Hindlimb muscle (tissue), 1 donor: Measurements from ENCODE around the gene FCRL3. TPM values are rescaled to one million over a fixed set of nuclear protein-coding genes. Genes with fewer than 3 reads are reported as not detected.

Experiments used
- DNase-seq: peaks from one replicate; pipeline ENCODE4 v3.0.0-alpha.2; 2013
- polyA plus RNA-seq: library from polyadenylated mRNA; unstranded; fragments of 120-200 nt; gene quantifications from one replicate; pipeline ENCODE4 v1.2.1, GENCODE V29; 2013; ENCODE audit not compliant: insufficient read length

The FCRL3 gene
- polyA plus RNA-seq, 1 donor = not detected

DNA sequence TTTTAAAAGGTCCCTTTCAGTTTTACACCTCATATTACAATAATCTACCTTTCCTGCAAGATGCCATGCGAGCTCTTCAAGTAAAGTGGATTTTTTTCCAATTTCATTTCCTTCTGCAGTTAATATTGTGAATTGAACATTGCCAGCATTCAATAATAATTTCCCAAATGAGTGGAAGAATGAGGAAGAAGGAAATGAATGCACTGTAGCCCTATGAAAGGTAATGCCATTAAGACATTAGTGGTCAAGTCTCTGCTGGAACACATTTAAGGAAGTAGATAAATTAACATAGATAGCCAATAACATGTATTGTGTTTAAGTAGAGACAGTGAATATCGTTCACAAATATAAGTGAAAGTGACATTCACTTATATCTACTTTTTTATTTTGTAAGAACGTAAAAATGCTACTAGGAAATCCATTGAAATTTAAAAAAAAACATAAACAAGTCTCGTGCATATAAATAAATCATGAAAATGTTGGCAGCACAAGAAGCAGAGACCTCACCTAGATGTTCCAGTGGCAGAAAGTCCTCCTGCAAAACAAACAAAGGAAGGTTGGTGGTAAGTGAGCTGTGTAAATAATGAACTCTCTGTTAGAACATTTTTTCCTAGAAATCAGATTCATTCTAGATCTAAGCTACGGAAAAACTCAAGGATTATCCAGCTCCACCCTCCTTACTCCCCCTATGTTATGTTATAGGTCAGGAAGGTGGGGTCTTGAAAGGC is 17.7 kb downstream of the FCRL3 start:
- no peak for DNase-seq

DNA sequence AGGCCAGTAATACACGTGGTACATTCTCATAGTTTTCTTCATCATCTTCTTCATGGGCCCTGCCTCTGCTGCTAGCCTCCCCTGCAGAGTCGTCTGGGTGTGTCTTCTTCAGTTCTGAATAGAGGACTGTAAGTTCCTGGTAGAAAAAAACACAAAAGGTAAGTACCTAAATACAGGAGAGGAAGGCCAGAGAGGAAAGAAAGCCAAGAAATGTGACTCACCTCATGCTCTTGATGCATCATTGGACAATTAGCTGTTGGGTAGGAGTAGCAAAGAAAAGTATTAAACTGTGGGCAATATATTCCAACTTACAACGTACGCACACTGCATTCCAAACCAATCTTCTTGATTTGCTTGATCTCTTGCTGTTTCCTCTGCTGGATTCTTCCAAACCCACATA is 21.8 kb downstream of the FCRL3 start:
- DNase-seq = no peak

DNA sequence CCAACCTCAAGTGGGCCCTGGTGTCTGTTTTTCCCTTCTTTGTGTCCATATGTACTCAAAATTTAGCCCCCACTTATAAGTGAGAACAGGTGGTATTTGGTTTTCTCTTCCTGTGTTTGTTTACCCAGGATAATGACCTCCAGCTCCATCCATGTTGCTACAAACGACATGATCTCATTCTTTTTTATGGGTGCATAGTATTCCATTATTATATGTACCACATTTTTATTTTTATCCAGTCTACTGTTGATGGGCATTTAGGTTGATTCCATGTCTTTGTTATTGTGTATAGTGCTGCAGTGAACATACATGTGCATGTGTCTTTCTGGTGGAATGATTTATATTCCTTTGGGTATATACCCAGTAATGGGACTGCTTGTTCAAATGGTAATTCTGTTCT is 27.6 kb downstream of the FCRL3 start:
- DNase-seq = no peak

DNA sequence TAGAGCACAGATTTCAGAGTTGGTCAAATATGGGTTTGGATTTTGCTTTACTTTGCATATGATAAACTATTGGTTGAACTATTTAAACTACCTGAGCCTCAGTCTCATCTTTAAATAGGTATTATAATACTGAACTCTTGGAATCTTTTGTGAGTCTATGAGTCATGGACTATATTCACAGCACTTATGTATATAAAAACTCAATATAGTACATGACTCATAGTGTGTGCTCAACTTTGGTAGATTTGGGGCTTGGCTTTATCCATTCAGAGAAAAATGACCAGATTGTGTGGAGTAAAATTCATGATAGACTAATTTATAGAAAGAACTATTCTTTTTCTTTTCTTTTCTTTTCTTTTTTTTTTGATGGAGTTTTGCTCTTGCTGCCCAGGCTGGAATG is 28.7 kb downstream of the FCRL3 start:
- DNase-seq = no peak

DNA sequence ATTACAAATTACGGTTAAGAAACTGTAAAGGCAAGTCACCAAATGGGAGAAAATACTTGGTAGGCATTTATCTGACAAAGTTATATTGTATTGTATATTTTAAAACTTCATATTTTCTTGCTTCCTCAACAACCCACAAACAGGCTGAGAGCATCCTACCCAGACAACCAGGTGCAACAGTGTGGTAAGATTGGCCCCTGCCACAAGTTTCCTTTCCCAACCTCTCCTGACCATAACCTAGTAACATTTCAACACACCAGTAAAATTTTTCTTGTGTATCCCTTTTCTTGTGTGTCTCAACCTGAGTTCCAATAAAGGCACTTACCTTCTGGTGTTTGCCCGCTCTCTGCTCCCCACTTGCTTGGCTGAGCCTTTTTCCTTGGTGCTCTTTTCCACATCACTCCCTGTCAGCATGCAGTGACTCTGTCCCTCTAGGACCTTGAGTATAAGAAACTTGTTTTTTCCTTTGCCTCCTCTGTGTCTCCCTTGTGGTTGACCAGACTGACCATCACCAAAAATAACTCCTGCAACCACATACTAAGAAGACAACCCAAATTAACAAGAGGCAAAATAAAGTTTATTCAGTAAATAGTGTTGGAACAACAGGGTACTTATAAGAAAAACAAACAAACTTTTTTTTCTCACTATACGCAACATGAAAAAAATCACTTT is 40.9 kb downstream of the FCRL3 start:
- DNase-seq = no peak

DNA sequence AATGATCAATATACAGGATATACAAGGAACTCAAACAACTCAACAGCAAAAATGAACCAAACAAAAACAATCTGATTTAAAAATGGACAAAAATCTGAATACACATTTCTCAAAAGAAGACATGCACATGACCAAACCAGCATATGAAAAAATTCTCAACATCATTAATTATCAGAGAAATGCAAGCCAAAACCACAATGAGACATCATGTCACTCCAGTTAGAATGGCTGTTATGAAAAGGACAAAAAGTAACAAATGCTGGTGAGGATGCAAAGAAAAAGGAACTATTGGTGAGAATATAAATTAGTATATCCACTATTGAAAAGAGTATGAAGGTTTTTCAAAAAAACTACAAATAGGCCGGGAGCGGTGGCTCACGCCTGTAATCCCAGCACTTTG is 42.0 kb downstream of the FCRL3 start:
- no peak for DNase-seq

DNA sequence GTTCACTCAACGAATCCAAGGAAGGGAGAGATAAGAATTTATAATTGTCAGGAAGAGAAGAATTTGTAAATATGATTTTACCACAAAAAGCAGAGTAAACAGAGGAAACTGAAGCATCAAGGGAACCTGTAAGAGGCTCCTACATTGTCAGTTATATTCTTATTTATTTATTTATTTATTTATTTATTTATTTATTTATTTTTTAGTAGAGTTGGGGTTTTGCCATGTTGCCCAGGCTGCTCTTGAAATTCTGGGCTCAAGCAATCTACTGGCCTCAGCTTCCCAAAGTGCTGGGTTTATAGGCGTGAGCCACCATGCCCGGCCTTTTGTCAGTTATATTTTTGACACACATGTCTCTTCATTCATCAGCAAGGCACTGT is 47.1 kb downstream of the FCRL3 start:
- no peak for DNase-seq

DNA sequence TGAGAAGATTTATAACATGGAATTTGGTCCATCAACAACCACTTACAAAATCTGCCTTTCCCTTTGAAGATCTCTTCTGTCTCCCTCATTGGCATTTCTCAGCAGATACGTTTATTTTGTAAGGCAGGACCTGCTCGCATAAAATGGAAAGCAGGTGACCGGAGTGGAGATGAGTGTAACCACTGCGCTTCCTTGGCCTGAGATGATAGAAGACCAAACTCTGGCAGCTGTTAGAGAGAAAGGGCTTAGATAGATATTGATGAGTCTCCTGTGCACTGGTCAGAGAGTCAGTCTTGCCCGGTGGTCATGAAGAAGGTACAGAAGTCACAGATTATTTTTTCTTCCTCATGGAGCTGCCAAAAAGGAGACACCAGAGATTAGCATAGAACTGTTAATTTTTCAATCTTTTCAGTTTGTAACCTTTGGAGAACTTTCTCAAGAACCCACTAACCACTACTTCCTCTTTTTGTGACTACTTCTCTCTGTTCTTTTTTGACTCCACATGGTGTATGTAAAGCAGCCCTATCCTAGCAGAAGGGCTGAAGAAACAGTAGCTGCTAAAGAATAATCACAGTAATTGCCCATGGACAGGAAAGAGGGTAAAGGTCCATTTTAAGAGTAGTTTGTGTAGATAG is 47.6 kb downstream of the FCRL3 start:
- no peak for DNase-seq

DNA sequence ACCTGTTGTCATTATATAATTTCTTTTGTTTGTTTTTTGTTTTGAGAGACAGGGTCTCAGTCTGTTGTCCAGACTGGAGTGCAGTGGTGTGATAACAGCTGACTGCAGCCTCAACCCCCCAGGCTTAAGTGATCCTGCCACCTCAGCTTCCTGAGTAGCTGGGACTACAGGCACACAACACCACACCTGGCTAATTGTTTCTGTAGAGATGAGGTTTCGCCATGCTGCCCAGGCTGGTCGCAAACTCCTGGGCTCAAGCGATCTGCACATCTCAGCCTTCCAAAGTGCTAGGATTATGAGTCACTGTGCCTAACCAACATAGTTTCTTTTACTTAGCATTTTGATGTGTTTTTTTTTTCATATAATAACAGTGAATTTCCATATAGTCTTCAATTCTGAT is 52.3 kb downstream of the FCRL3 start:
- DNase-seq = no peak

DNA sequence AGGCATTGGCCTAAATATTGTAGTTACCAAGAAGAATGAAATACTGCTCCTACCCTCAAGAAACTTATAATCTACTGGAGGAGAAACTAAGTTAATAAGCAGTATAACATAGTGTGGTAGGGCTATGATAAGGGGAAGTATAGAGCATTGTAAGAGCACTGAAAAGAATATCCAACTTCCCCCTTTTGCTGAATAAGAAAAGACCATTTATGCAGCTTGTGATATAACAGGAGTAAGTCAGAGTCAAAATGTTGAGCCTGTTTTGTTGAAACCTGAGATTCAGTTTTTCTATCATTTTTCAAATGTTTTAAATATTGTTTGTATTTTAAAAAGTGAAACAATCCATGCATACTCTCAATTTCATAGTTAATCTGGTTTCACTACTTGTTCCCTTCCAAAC is 54.4 kb downstream of the FCRL3 start:
- DNase-seq = no peak

DNA sequence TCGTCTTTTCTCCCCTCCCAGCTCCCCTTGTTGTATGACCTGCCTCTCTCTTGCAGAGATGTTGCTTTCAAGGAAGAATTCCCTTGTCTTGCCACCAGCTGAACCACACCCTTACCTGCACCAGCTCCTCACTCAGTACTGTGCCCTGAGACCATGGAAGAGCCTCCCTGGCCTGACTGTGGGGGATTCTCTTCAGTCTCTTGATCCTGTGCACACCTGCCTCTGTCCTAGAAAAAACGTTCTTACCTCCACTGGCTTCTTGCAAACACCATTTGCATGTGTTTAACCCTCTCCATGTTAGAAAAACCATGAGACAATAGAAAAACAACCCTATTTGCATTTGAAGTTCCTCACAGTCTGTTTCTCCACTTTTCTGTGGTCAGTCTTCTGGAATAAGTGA is 59.4 kb downstream of the FCRL3 start:
- no peak for DNase-seq

DNA sequence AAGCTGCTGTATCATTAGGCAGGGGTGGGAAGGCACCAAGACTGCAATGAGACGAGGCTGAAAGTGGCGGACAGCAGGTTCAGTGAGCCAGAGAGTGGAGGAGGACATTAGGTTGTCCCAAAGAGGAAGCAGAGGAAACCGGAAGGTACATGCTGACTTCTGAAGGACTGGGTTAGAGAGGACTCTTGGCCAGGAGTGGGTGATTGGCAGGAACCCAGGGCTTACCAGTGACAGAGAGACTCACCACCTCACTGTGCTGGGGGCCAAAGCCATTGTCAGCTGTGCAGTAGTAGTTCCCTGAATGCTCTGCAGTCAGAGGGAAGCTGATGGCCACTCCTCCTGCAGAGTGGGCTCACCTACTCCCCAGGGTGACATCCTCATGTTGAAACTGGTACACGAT is 60.8 kb downstream of the FCRL3 start:
- no peak for DNase-seq

DNA sequence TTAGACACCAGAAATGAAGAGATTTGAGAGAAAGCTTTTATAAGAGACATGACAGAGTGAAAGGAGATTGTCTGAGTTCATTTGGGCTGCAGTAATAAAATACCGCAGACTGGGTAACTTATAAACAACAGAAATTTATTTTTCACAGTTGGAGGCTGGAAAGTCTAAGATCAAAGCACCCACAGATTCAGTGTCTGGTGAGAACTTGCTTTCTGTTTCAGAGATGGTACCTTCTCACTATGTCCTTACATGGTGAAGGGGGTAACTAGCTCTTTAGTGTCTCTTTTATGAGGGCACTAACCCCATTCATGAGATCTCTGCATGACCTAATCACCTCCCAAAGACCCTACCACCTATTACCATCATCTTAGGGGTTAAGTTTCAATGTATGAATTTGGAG is 71.8 kb downstream of the FCRL3 start:
- DNase-seq = no peak

Other genes starting within 250 kb of the FCRL3 start
- gene FCRL5, start 148.3 kb downstream of the FCRL3 start, polyA plus RNA-seq = not detected
- gene FCRL4, start 102.7 kb downstream of the FCRL3 start, polyA plus RNA-seq = not detected
- not detected for gene FCRL2, start 76.4 kb upstream of the FCRL3 start, polyA plus RNA-seq
- gene FCRL1, start 119.4 kb upstream of the FCRL3 start, polyA plus RNA-seq = 0.09 TPM
- not detected for gene CD5L, start 141.0 kb upstream of the FCRL3 start, polyA plus RNA-seq